HCT116 (cell line): ENCODE measurements around the gene TFB1M. TPM values are rescaled to one million over a fixed set of nuclear protein-coding genes. Genes with fewer than 3 reads are reported as not detected.

ENCODE experiments used
- ATAC-seq: fragments of 200-7000 bp; cut with Tn5 transposase; 2 replicates; pipeline ENCODE4 v1.9.1; 2020; ENCODE audit warnings: mild to moderate bottlenecking, moderate library complexity
- BruUV-seq: library from RNA; stranded (reverse); fragments of 400-500 nt; replicated peaks from 2 replicates; lab custom pipeline; 2021; lab: Mats Ljungman, UMichigan
- CTCF ChIA-PET: fragments of 300-600 bp; sonication (Branson Sonifier 250); formaldehyde crosslinking; loops from one replicate; lab custom pipeline; 2021; ENCODE audit warnings: antibody characterized with exemption; lab: Charles Lee
- POLR2A ChIA-PET: fragments of 300-600, 350-600 bp; sonication (Branson Sonifier 250); formaldehyde crosslinking; loops from one replicate; lab custom pipeline; 2021; ENCODE audit warnings: antibody characterized with exemption; lab: Charles Lee
- RAD21 ChIA-PET, 2 experiments: fragments of 300-600 bp; sonication (Branson Sonifier 250); formaldehyde crosslinking; loops; one replicate each; lab custom pipeline; 2023; ENCODE audit warnings: low total read pairs in 2 of 2; ENCODE audit not compliant: uncharacterized antibody in 2 of 2, unreplicated experiment in 2 of 2, low non-redundant PET in 1 of 2; lab: Charles Lee
- DNase-seq: peaks from one replicate; pipeline ENCODE4 v3.0.0-alpha.2; 2010; ENCODE audit warnings: low read depth, low spot score
- H2AFZ ChIP-seq: fragments of 200-600 bp; shearing (Covaris generic), sonication (generic); 2 replicates; pipeline ENCODE4 v1.6.1; 2017; ENCODE audit warnings: low read depth, mixed run types, mixed read lengths, antibody characterized with exemption, low read length; ENCODE audit not compliant: poor library complexity, severe bottlenecking
- H3K27ac ChIP-seq: 2 replicates; pipeline ENCODE4 v1.5.1; 2012; ENCODE audit warnings: low read depth, low read length
- H3K27me3 ChIP-seq: fragments of 200-600 bp; sonication (generic); 2 replicates; pipeline ENCODE4 v1.6.1; 2016; ENCODE audit warnings: mixed run types, low read length, mixed read lengths; ENCODE audit not compliant: insufficient read depth
- H3K36me3 ChIP-seq, 2 experiments: fragments of 200-500 bp in 1 of 2; fragments of 200-600 bp in 1 of 2; sonication (Bioruptor generic) in 1 of 2; sonication (generic) in 1 of 2; 2 replicates each; pipeline versions ENCODE4 v1.5.1 to v1.6.1; 2014 to 2016; ENCODE audit warnings: low read length in 2 of 2, inconsistent platforms in 1 of 2, mixed read lengths in 1 of 2, mixed run types in 1 of 2; ENCODE audit not compliant: insufficient read depth in 2 of 2, control insufficient read depth in 1 of 2
- H3K4me1 ChIP-seq, 2 experiments: fragments of 200-600 bp in 1 of 2; sonication (generic) in 1 of 2; 2 replicates each; pipeline versions ENCODE4 v1.5.1 to v1.6.1; 2012 to 2017; ENCODE audit warnings: low read length in 2 of 2, inconsistent platforms in 1 of 2, mild to moderate bottlenecking in 1 of 2, mixed read lengths in 1 of 2, mixed run types in 1 of 2, moderate library complexity in 1 of 2; ENCODE audit not compliant: insufficient read depth in 2 of 2, control insufficient read depth in 1 of 2
- H3K4me2 ChIP-seq: fragments of 200-600 bp; sonication (generic); 2 replicates; pipeline ENCODE4 v1.6.1; 2017; ENCODE audit warnings: mixed run types, low read length, mixed read lengths
- H3K4me3 ChIP-seq, 2 experiments: fragments of 200-600 bp in 1 of 2; sonication (generic) in 1 of 2; replicated peaks in 1 of 2; 2 replicates each; pipeline ENCODE4 v1.5.1; 2011 to 2016; ENCODE audit warnings: low read length in 2 of 2, control low read depth in 1 of 2, low read depth in 1 of 2, mild to moderate bottlenecking in 1 of 2, mixed read lengths in 1 of 2, mixed run types in 1 of 2
- H3K79me2 ChIP-seq: fragments of 200-600 bp; sonication (generic); 2 replicates; pipeline ENCODE4 v1.6.1; 2017; ENCODE audit warnings: mild to moderate bottlenecking, mixed run types, low read length, moderate library complexity, mixed read lengths; ENCODE audit not compliant: insufficient read depth
- H3K9ac ChIP-seq: fragments of 200-600 bp; sonication (generic); 2 replicates; pipeline ENCODE4 v1.6.1; 2016; ENCODE audit warnings: low read length, mixed read lengths
- H3K9me2 ChIP-seq: fragments of 200-600 bp; sonication (generic), shearing (Covaris generic); 2 replicates; pipeline ENCODE4 v1.6.1; 2017; ENCODE audit warnings: mixed run types, mild to moderate bottlenecking, moderate library complexity; ENCODE audit not compliant: insufficient read depth
- H3K9me3 ChIP-seq, 2 experiments: fragments of 200-500 bp in 1 of 2; fragments of 200-600 bp in 1 of 2; sonication (Bioruptor generic) in 1 of 2; sonication (generic) in 1 of 2; 2 replicates each; pipeline ENCODE4 v1.6.1; 2014 to 2017; ENCODE audit warnings: low read length in 2 of 2, mixed read lengths in 2 of 2, inconsistent platforms in 1 of 2, low read depth in 1 of 2, mild to moderate bottlenecking in 1 of 2, mixed run types in 1 of 2, moderate library complexity in 1 of 2; ENCODE audit not compliant: control insufficient read depth in 1 of 2, insufficient read depth in 1 of 2
- H4K20me1 ChIP-seq: fragments of 200-600 bp; sonication (generic), shearing (Covaris generic); 2 replicates; pipeline ENCODE4 v1.6.1; 2017; ENCODE audit warnings: mixed run types, mild to moderate bottlenecking, moderate library complexity; ENCODE audit not compliant: insufficient read depth
- ATF3 ChIP-seq: IDR thresholded peaks from 2 replicates; pipeline ENCODE4 v1.6.1; 2012
- CBX3 ChIP-seq: IDR thresholded peaks from 2 replicates; pipeline ENCODE4 v1.6.1; 2012; ENCODE audit warnings: low read depth
- EGR1 ChIP-seq: IDR thresholded peaks from 2 replicates; pipeline ENCODE4 v1.6.1; 2012; ENCODE audit warnings: low read depth
- ELF1 ChIP-seq: IDR thresholded peaks from 2 replicates; pipeline ENCODE4 v1.6.1; 2012; ENCODE audit warnings: low read depth, borderline replicate concordance
- FOSL1 ChIP-seq: IDR thresholded peaks from 2 replicates; pipeline ENCODE4 v1.6.1; 2012; ENCODE audit warnings: low read depth
- JUND ChIP-seq: IDR thresholded peaks from 2 replicates; pipeline ENCODE4 v1.6.1; 2012
- MAX ChIP-seq: IDR thresholded peaks from 2 replicates; pipeline ENCODE4 v1.6.1; 2012
- POLR2AphosphoS5 ChIP-seq: IDR thresholded peaks from 2 replicates; pipeline ENCODE4 v1.6.1; 2011; ENCODE audit warnings: mild to moderate bottlenecking, low read depth, low read length, moderate library complexity
- SP1 ChIP-seq: IDR thresholded peaks from 2 replicates; pipeline ENCODE4 v1.6.1; 2012; ENCODE audit warnings: low read depth
- SRF ChIP-seq: IDR thresholded peaks from 2 replicates; pipeline ENCODE4 v1.6.1; 2012; ENCODE audit warnings: low read depth
- TCF7L2 ChIP-seq: IDR thresholded peaks from 2 replicates; pipeline ENCODE4 v1.7.0; 2011; ENCODE audit warnings: borderline replicate concordance, inconsistent platforms; ENCODE audit not compliant: insufficient read depth, insufficient read length; ENCODE audit errors: extremely low read depth
- YY1 ChIP-seq: IDR thresholded peaks from 2 replicates; pipeline ENCODE4 v1.6.1; 2011; ENCODE audit warnings: low read length, low read depth, moderate library complexity, mild to moderate bottlenecking; ENCODE audit not compliant: insufficient replicate concordance; ENCODE audit errors: extremely low read depth
- intact Hi-C: fragments of 100-400 bp; cut with micrococcal nuclease; formaldehyde crosslinking; loops from 2 replicates; pipeline ENCODE4 v1.10.0; 2022
- total RNA-seq: library from RNA; stranded (reverse); gene quantifications from one replicate; pipeline ENCODE4 v1.2.1, GENCODE V29; 2021; ENCODE audit not compliant: unreplicated experiment
- TF ChIP-seq, protein P1 (sequence below), 3 experiments: fragments of 200-600 bp in 1 of 3; sonication (generic) in 1 of 3; IDR thresholded peaks in 2 of 3; conservative IDR thresholded peaks in 1 of 3; 2 replicates each; pipeline ENCODE4 v1.5.1; 2012 to 2017; ENCODE audit warnings: low read depth in 2 of 3, low read length in 2 of 3, antibody characterized with exemption in 1 of 3, borderline replicate concordance in 1 of 3, control low read depth in 1 of 3, mild to moderate bottlenecking in 1 of 3, mixed read lengths in 1 of 3, mixed run types in 1 of 3, moderate library complexity in 1 of 3; ENCODE audit not compliant: insufficient read depth in 1 of 3
- TF ChIP-seq, protein P2 (sequence below): IDR thresholded peaks from 2 replicates; pipeline ENCODE4 v1.6.1; 2012; ENCODE audit warnings: low read depth

The TFB1M gene
- total RNA-seq, 1 experiment from 2014 or later: 43.8 TPM

DNA sequence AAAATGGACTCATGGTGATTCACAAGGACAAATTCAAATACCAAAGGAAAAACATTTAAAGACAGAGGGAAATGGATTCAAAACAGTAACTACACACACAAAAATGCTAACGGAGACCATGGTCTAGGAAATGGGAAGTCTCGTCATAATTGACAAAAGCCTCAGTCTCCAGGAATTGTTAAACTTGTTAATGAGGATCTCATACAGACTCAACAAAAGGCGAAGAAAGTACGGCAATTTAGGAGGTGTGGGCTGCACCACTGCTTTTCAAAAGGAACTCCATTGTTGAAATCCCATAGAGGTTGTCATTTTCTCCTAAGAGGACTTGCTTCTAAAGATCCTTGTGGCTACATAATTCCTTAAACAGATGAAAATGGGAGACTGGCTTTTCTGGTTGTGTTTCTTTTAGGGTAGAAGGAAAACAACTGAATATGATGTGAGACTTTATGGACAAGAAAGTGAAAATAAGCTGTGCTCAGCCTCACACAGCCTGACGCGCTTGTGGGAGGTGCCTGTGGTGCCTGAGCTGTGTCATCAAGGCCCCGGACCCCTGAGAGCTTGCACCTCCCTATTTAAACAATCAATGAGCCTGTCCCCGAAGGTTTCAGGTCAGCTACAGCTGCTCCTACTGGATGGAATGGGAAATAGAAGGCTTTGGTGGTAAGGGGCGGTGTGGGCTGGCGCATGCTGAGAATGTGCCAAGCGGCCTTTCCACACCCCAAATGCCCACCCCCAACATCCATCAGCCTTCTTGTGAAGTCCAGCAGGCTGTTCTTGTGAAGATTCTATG, 53.0 kb downstream of the TFB1M start:
- TF ChIP-seq JUND: no peak
- TF ChIP-seq, protein P1, sequence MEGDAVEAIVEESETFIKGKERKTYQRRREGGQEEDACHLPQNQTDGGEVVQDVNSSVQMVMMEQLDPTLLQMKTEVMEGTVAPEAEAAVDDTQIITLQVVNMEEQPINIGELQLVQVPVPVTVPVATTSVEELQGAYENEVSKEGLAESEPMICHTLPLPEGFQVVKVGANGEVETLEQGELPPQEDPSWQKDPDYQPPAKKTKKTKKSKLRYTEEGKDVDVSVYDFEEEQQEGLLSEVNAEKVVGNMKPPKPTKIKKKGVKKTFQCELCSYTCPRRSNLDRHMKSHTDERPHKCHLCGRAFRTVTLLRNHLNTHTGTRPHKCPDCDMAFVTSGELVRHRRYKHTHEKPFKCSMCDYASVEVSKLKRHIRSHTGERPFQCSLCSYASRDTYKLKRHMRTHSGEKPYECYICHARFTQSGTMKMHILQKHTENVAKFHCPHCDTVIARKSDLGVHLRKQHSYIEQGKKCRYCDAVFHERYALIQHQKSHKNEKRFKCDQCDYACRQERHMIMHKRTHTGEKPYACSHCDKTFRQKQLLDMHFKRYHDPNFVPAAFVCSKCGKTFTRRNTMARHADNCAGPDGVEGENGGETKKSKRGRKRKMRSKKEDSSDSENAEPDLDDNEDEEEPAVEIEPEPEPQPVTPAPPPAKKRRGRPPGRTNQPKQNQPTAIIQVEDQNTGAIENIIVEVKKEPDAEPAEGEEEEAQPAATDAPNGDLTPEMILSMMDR (IDR thresholded peaks at IDR 0.05 in 2 of 3, conservative IDR thresholded peaks at IDR 0.05 in 1 of 3; ENCODE audit: borderline replicate concordance in 1 of 3, insufficient read depth in 1 of 3, low read depth in 2 of 3, low read length in 2 of 3): peak in 1 of 3 experiments; percentile 17; a peak in 1 of 6 replicates
- DNase-seq: no peak
- no peaks in the 10 kb centered on the region for H3K79me2 ChIP-seq
- H3K9ac ChIP-seq: no peak overlapping the region
- H3K9me2 ChIP-seq: no peaks in the 10 kb centered on the region
- no peaks in the 10 kb centered on the region for H3K9me3 ChIP-seq
- no peak overlapping the region for H2AFZ ChIP-seq
- H3K27me3 ChIP-seq: no peaks in the 10 kb centered on the region
- ChIA-PET RAD21 (no interaction called here), POLR2A (no interaction called here), CTCF (no interaction called here)
- no peak overlapping the region for H3K4me3 ChIP-seq
- H3K36me3 ChIP-seq: peaks cover 8 to 10% of the 10 kb centered on the region in 2 experiments; a peak in 3 of 4 replicates
- no peak for ATAC-seq
- H3K4me2 ChIP-seq: no peak overlapping the region
- H4K20me1 ChIP-seq: no peaks in the 10 kb centered on the region
- intact Hi-C loops: no loop called here
- no peaks in the 10 kb centered on the region for H3K4me1 ChIP-seq
- no TSS peak for BruUV-seq
- H3K27ac ChIP-seq: no peak overlapping the region

DNA sequence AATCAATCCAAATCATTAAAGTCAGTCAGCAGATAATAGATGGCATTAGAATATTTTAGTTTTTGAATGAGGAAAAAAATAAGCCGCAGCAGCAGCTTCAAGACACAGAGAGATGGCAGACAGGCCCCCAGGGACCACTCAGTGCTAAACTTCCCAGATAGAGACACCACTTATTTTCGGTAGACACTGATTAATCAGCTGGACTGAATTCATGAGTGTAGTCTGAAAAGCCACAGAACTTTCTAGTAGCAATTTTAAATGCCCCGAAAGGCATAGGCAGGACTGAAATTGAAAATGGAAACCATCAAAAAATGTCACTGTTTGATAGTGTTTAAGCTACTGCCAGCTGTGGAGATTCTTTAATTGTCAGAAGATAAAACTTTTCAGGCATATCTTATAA, 53.6 kb downstream of the TFB1M start:
- POLR2A ChIA-PET: no interaction called here
- ATAC-seq (no peak), DNase-seq (no peak)
- peaks cover 9 to 13% of the 10 kb centered on the region in 2 experiments; a peak in 3 of 4 replicates for H3K36me3 ChIP-seq
- no peaks in the 10 kb centered on the region for H3K9me3 ChIP-seq
- intact Hi-C loops: no loop called here
- H3K9ac ChIP-seq: no peak overlapping the region
- TF ChIP-seq EGR1: no peak
- TF ChIP-seq SP1: no peak
- TF ChIP-seq POLR2AphosphoS5: no peak
- TF ChIP-seq, protein P2, sequence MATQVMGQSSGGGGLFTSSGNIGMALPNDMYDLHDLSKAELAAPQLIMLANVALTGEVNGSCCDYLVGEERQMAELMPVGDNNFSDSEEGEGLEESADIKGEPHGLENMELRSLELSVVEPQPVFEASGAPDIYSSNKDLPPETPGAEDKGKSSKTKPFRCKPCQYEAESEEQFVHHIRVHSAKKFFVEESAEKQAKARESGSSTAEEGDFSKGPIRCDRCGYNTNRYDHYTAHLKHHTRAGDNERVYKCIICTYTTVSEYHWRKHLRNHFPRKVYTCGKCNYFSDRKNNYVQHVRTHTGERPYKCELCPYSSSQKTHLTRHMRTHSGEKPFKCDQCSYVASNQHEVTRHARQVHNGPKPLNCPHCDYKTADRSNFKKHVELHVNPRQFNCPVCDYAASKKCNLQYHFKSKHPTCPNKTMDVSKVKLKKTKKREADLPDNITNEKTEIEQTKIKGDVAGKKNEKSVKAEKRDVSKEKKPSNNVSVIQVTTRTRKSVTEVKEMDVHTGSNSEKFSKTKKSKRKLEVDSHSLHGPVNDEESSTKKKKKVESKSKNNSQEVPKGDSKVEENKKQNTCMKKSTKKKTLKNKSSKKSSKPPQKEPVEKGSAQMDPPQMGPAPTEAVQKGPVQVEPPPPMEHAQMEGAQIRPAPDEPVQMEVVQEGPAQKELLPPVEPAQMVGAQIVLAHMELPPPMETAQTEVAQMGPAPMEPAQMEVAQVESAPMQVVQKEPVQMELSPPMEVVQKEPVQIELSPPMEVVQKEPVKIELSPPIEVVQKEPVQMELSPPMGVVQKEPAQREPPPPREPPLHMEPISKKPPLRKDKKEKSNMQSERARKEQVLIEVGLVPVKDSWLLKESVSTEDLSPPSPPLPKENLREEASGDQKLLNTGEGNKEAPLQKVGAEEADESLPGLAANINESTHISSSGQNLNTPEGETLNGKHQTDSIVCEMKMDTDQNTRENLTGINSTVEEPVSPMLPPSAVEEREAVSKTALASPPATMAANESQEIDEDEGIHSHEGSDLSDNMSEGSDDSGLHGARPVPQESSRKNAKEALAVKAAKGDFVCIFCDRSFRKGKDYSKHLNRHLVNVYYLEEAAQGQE: no peak
- no peak for TF ChIP-seq ATF3
- TF ChIP-seq TCF7L2: no peak
- TF ChIP-seq CBX3: no peak
- TF ChIP-seq SRF: no peak
- TF ChIP-seq MAX: no peak
- no peak for TF ChIP-seq FOSL1
- TF ChIP-seq YY1: no peak
- no peak for TF ChIP-seq ELF1
- TF ChIP-seq, all 23 proteins: peak for 0
- H3K27me3 ChIP-seq: no peaks in the 10 kb centered on the region
- H3K27ac ChIP-seq: no peak overlapping the region
- no peaks in the 10 kb centered on the region for H3K9me2 ChIP-seq
- RAD21 ChIA-PET: no interaction called here
- no peak overlapping the region for H3K4me3 ChIP-seq
- H3K79me2 ChIP-seq: no peaks in the 10 kb centered on the region
- no peaks in the 10 kb centered on the region for H3K4me1 ChIP-seq
- no peak overlapping the region for H3K4me2 ChIP-seq
- BruUV-seq: no TSS peak
- CTCF ChIA-PET: no interaction called here
- no peak overlapping the region for H2AFZ ChIP-seq
- no peaks in the 10 kb centered on the region for H4K20me1 ChIP-seq
